Ascending aorta (tissue), 2 donors: ENCODE measurements around the gene TOX2. TPM values are rescaled to one million over a fixed set of nuclear protein-coding genes. Genes with fewer than 3 reads are reported as not detected.

Experiments used
- DNase-seq, 2 donors: peaks; one replicate each; pipeline ENCODE4 v3.0.0-alpha.2; 2019; ENCODE audit warnings: low spot score in 2 of 2
- H3K27ac ChIP-seq, 2 donors: fragments of 200-600 bp; sonication (generic); one replicate each; pipeline ENCODE4 v1.5.1; 2016 to 2017; ENCODE audit warnings: mild to moderate bottlenecking in 1 of 2
- H3K27me3 ChIP-seq: fragments of 200-600 bp; sonication (generic); one replicate; pipeline ENCODE4 v1.5.1; 2017
- H3K36me3 ChIP-seq, 2 donors: fragments of 200-600 bp; sonication (generic); one replicate each; pipeline ENCODE4 v1.5.1; 2016
- H3K4me1 ChIP-seq, 2 donors: fragments of 200-600 bp; sonication (generic); one replicate each; pipeline ENCODE4 v1.5.1; 2016 to 2017; ENCODE audit warnings: mild to moderate bottlenecking in 1 of 2
- H3K4me3 ChIP-seq, 2 donors: fragments of 200-600 bp; sonication (generic); one replicate each; pipeline ENCODE4 v1.5.1; 2016 to 2017; ENCODE audit warnings: mild to moderate bottlenecking in 1 of 2
- H3K9me3 ChIP-seq, 2 donors: fragments of 200-600 bp; sonication (generic); one replicate each; pipeline ENCODE4 v1.5.1; 2016
- CTCF ChIP-seq, 3 experiments: fragments of 200-600 bp in 2 of 3; fragments of 450-650 bp in 1 of 3; sonication (generic) in 2 of 3; IDR thresholded peaks; one replicate each; pipeline ENCODE4 v1.5.1; 2016 to 2019; ENCODE audit warnings: antibody characterized with exemption in 3 of 3, mild to moderate bottlenecking in 1 of 3, moderate library complexity in 1 of 3
- intact Hi-C: fragments of 100-400 bp; cut with DNase I; formaldehyde crosslinking; loops from one replicate; pipeline ENCODE4 v1.15.1; 2023
- total RNA-seq: library from RNA; depleted of rRNA; stranded (reverse); fragments of >200 nt; gene quantifications from one replicate; pipeline ENCODE4 v1.1.0, GENCODE V29; 2016

Gene TOX2
- total RNA-seq, 1 donor from 2014 or later, result 47.0 TPM

GRCh38 chr20:44111712-44112335, 197.2 kb downstream of the TOX2 start:
- intact Hi-C loops, result no loop called here
- H3K27ac ChIP-seq, result peak overlapping the region; percentile 20 to 35
- H3K4me3 ChIP-seq, result no peak overlapping the region
- no peaks in the 10 kb centered on the region for H3K27me3 ChIP-seq
- peaks cover 24 to 42% of the 10 kb centered on the region in 2 donors for H3K36me3 ChIP-seq
- H3K4me1 ChIP-seq, result peaks cover 5 to 11% of the 10 kb centered on the region in 2 donors
- no peaks in the 10 kb centered on the region for H3K9me3 ChIP-seq
- peak in 1 of 2 donors; percentile 66 for DNase-seq
- TF ChIP-seq CTCF (IDR thresholded peaks at IDR 0.05), result no peak

GRCh38 chr20:44112456-44112855, 197.8 kb downstream of the TOX2 start:
- Histone ChIP-seq H3K27me3 (no peaks in the 10 kb centered on the region), H3K4me3 (no peak overlapping the region), H3K9me3 (no peaks in the 10 kb centered on the region), H3K36me3 (peaks cover 24 to 42% of the 10 kb centered on the region in 2 donors), H3K4me1 (peaks cover 5 to 11% of the 10 kb centered on the region in 2 donors), H3K27ac (peak overlapping the region; percentile 9 to 30)
- intact Hi-C loops, result no loop called here
- no peak for TF ChIP-seq CTCF (IDR thresholded peaks at IDR 0.05)
- DNase-seq, result peak in 1 of 2 donors; percentile 50

- H3K27ac ChIP-seq, result peak overlapping the region; percentile 9 to 28
Measured at GRCh38 chr20:44112889-44113617, 198.4 kb downstream of the TOX2 start.

DNA sequence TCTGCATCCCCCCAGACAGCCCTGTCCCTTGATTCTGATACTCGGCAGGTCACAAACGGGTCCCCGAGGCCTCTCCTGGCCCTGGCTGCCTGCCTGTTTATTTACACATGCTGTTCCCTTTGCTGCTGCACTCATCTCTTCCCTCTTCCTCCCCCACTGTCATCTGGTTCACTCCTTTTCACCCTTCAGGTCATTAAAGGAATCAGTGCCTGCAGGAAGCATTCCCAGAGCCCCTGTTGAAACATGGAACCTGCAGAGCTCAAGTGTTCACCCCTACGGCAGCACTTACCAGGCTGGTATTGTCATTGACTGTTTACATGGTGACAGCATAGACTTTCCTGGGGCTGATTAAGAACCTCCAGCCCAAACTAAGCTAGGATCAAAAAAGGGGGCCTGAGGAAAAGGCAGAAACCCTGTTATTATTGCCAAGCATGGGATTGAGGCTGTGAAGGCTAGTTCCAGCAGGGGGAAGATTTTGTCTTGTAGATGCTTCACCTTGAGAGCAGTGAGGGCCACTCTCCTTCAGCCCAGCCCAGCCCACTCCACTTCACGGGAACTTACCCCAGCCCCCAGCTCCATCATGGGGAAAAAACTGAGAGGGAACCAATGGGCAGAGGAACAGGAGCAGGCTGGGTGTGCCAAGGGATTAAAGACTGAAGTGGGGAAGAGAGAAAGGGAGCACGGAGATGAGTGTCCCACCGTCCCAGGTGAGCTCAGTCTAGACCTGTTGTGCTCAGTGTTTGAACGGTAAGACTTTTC, 199.1 kb downstream of the TOX2 start:
- H3K4me3 ChIP-seq, result no peak overlapping the region
- peaks cover 5 to 11% of the 10 kb centered on the region in 2 donors for H3K4me1 ChIP-seq
- H3K9me3 ChIP-seq, result no peaks in the 10 kb centered on the region
- peak in 1 of 2 donors; percentile 28 for DNase-seq
- TF ChIP-seq CTCF (IDR thresholded peaks at IDR 0.05), result no peak
- no peaks in the 10 kb centered on the region for H3K27me3 ChIP-seq
- intact Hi-C loops, result no loop called here
- H3K27ac ChIP-seq, result peak overlapping the region in 1 of 2 donors; percentile 9
- H3K36me3 ChIP-seq, result peaks cover 27 to 44% of the 10 kb centered on the region in 2 donors

More at GRCh38 chr20:44112889-44113617, 198.4 kb downstream of the TOX2 start:
- peak in 1 of 2 donors; percentile 57 for DNase-seq
- H3K4me1 ChIP-seq, result peaks cover 5 to 11% of the 10 kb centered on the region in 2 donors
- intact Hi-C loops, result no loop called here
- TF ChIP-seq CTCF (IDR thresholded peaks at IDR 0.05), result no peak
- H3K27me3 ChIP-seq, result no peaks in the 10 kb centered on the region
- H3K9me3 ChIP-seq, result no peaks in the 10 kb centered on the region
- H3K36me3 ChIP-seq, result peaks cover 24 to 44% of the 10 kb centered on the region in 2 donors
- no peak overlapping the region for H3K4me3 ChIP-seq

DNA sequence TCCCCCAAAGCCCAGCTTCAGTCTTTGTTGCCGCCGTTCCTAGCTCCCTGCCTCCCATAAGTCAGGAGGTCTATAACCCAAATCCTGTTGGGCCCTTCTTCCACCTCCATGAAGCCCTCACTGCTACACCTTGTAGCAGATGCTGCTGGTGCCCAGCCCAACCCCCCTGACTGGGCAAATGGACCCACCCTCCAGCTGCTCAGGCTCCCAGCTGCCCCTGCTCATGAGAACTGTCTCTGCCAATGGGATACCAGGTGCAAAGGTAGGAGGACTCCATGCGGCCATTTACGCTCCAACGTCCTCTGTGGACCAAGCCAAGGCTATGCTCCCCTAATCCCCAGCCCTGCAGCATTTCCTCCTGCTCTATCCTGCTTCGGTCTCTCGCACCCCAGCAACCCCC, 200.5 kb downstream of the TOX2 start:
- Histone ChIP-seq H3K4me3 (no peak overlapping the region), H3K27ac (no peak overlapping the region), H3K27me3 (no peaks in the 10 kb centered on the region), H3K9me3 (no peaks in the 10 kb centered on the region), H3K4me1 (peaks cover 5 to 11% of the 10 kb centered on the region in 2 donors), H3K36me3 (peaks cover 27 to 34% of the 10 kb centered on the region in 2 donors)
- intact Hi-C loops, result no loop called here
- no peak for DNase-seq
- TF ChIP-seq CTCF (IDR thresholded peaks at IDR 0.05), result no peak
